OCI-LY1 (cell line): ENCODE results near the gene PCNX1.

ENCODE experiments used
- H2AFZ ChIP-seq: fragments of 200-600 bp; sonication (generic), shearing (Covaris generic); 2 replicates; pipeline ENCODE4 v1.6.0; 2014; ENCODE audit warnings: antibody characterized with exemption, mild to moderate bottlenecking, low read length
- H3F3A ChIP-seq: fragments of 200-600 bp; sonication (generic), shearing (Covaris generic); 2 replicates; pipeline ENCODE4 v1.6.0; 2014; ENCODE audit warnings: mild to moderate bottlenecking, antibody characterized with exemption, low read length, moderate library complexity; ENCODE audit not compliant: insufficient read depth
- H3K27ac ChIP-seq: fragments of 200-600 bp; sonication (generic); 2 replicates; pipeline ENCODE4 v1.5.1; 2014; ENCODE audit warnings: low read length, mixed run types, mild to moderate bottlenecking, low read depth; ENCODE audit not compliant: poor library complexity, severe bottlenecking
- H3K27me3 ChIP-seq: fragments of 200-600 bp; sonication (generic); 2 replicates; pipeline ENCODE4 v1.6.0; 2014; ENCODE audit warnings: antibody characterized with exemption, mild to moderate bottlenecking, low read length, moderate library complexity; ENCODE audit not compliant: insufficient read depth
- H3K36me3 ChIP-seq: fragments of 200-600 bp; sonication (generic); 2 replicates; pipeline ENCODE4 v1.6.1; 2014; ENCODE audit warnings: mild to moderate bottlenecking, antibody characterized with exemption, low read length, moderate library complexity, mixed read lengths; ENCODE audit not compliant: insufficient read depth
- H3K4me1 ChIP-seq: fragments of 200-600 bp; sonication (generic); 2 replicates; pipeline ENCODE4 v1.5.1; 2014; ENCODE audit warnings: mild to moderate bottlenecking, low read length, moderate library complexity; ENCODE audit not compliant: insufficient read depth, severe bottlenecking
- H3K4me2 ChIP-seq: fragments of 200-600 bp; sonication (generic), shearing (Covaris generic); 2 replicates; pipeline ENCODE4 v1.6.1; 2014; ENCODE audit warnings: low read length
- H3K4me3 ChIP-seq: fragments of 200-600 bp; sonication (generic); 2 replicates; pipeline ENCODE4 v1.5.1; 2014; ENCODE audit warnings: low read length, low read depth, mild to moderate bottlenecking, mixed read lengths; ENCODE audit not compliant: poor library complexity, severe bottlenecking
- H3K79me2 ChIP-seq: fragments of 200-600 bp; shearing (Covaris generic); 2 replicates; pipeline ENCODE4 v1.6.1; 2016; ENCODE audit warnings: mixed run types, low read length, mixed read lengths; ENCODE audit not compliant: insufficient read depth
- H3K9ac ChIP-seq: fragments of 200-600 bp; sonication (generic), shearing (Covaris generic); 2 replicates; pipeline ENCODE4 v1.6.1; 2014; ENCODE audit warnings: mild to moderate bottlenecking, low read length, mixed read lengths
- H3K9me2 ChIP-seq: fragments of 200-600 bp; sonication (generic), shearing (Covaris generic); 2 replicates; pipeline ENCODE4 v1.6.1; 2014; ENCODE audit warnings: low read depth, mild to moderate bottlenecking, low read length, mixed read lengths
- H3K9me3 ChIP-seq: fragments of 200-600 bp; shearing (Covaris generic); 2 replicates; pipeline ENCODE4 v1.6.1; 2014; ENCODE audit warnings: low read length, mixed read lengths
- H4K20me1 ChIP-seq: fragments of 200-600 bp; sonication (generic), shearing (Covaris generic); 2 replicates; pipeline ENCODE4 v1.6.0; 2016; ENCODE audit warnings: mild to moderate bottlenecking, low read length; ENCODE audit not compliant: insufficient read depth
- EZH2 ChIP-seq: fragments of 200-600 bp; sonication (generic), shearing (Covaris generic); IDR thresholded peaks from 2 replicates; pipeline ENCODE4 v1.8.0; 2017; ENCODE audit warnings: borderline replicate concordance, mixed run types, mild to moderate bottlenecking, antibody characterized with exemption, low read length, moderate library complexity, mixed read lengths
- TF ChIP-seq, protein P1 (sequence below): fragments of 200-600 bp; sonication (generic), shearing (Covaris generic); IDR thresholded peaks from 2 replicates; pipeline ENCODE4 v1.5.1; 2017; ENCODE audit warnings: mild to moderate bottlenecking, antibody characterized with exemption, low read length, moderate library complexity, mixed read lengths

Gene PCNX1

DNA sequence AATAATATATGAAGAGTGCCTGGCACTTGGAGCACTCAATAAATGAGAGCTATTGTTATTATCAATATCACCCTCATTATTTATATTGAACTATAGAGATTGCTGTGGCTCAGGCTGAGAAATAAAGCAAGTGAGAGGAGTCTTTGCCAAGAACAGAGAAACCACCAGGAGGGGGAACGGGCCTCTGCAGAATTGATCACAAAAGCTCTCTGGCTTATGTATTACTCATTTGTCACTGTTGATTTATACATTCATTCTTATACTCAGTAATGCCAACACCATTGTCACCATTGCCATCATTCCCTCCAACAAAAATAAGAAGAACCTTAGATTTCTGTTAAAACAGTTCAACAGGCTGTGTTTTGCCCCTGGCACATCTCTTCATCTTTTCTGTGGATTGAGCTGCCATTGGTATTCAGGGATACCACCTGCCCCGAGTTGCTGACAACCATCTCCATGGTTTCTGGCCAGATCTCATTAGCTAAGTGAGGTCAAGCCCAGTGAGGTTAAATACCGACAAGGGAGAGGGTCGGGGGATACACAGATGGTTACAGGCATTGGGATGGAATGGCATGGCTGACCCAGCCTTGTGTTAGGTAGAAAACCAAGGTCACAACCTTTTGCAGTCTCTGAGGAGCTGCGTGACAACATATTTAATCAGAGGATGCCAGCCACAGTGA lies 21.8 kb upstream of the PCNX1 start:
- Histone ChIP-seq H3K4me3 (no peak overlapping the region), H2AFZ (no peak overlapping the region), H3K4me2 (no peak overlapping the region), H4K20me1 (no peaks in the 10 kb centered on the region), H3K79me2 (no peaks in the 10 kb centered on the region), H3K27ac (no peak overlapping the region), H3F3A (no peaks in the 10 kb centered on the region), H3K9ac (no peak overlapping the region), H3K27me3 (peaks cover 8% of the 10 kb centered on the region; the same call in 1 of the 2 replicates), H3K9me2 (no peaks in the 10 kb centered on the region), H3K4me1 (no peaks in the 10 kb centered on the region), H3K9me3 (no peaks in the 10 kb centered on the region), H3K36me3 (no peaks in the 10 kb centered on the region)
- TF ChIP-seq, protein P1, sequence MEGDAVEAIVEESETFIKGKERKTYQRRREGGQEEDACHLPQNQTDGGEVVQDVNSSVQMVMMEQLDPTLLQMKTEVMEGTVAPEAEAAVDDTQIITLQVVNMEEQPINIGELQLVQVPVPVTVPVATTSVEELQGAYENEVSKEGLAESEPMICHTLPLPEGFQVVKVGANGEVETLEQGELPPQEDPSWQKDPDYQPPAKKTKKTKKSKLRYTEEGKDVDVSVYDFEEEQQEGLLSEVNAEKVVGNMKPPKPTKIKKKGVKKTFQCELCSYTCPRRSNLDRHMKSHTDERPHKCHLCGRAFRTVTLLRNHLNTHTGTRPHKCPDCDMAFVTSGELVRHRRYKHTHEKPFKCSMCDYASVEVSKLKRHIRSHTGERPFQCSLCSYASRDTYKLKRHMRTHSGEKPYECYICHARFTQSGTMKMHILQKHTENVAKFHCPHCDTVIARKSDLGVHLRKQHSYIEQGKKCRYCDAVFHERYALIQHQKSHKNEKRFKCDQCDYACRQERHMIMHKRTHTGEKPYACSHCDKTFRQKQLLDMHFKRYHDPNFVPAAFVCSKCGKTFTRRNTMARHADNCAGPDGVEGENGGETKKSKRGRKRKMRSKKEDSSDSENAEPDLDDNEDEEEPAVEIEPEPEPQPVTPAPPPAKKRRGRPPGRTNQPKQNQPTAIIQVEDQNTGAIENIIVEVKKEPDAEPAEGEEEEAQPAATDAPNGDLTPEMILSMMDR = no peak
- TF ChIP-seq EZH2 = no peak

DNA sequence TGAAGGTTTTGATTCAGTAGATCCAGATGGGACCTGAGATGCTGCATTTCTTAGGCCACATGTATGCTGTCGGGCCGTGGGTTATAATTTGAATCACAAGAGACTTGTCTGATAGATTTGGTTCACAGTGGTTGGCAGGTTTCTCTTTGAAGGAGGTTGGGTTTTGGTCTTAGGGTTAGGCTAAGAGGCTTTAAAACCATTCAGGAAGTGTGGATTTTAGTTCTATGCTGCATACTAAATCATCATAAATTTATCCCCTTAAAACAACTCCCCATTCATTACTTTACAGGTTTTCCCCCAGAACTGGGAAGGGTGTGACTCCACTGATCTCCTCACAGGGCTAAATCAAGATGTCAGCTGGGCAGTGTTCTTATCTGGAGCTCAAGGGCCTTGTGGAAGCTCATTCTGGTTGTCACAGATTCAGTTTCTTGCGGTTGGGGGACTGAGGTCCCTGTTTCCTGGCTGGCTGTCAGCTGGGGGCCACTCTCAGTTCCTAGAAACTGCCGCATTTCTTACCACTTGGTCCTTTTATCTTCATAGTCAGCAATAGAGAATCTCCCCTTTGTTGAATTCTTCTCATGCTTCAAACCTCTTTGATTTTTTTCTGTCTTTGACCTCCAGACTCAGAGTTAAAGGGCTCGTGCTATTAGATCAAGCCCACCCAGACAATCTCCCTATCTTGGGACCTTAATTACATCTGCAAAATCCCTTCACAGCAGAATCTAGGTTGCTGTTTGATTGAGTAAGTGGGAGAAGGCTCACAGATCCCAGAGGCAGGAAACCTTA lies 20.6 kb upstream of the PCNX1 start:
- TF ChIP-seq, protein P1 = no peak
- TF ChIP-seq EZH2 = no peak
- H3K4me2 ChIP-seq = no peak overlapping the region
- no peaks in the 10 kb centered on the region for H3K79me2 ChIP-seq
- peaks cover 8% of the 10 kb centered on the region; the same call in 1 of the 2 replicates for H3K27me3 ChIP-seq
- no peaks in the 10 kb centered on the region for H3K4me1 ChIP-seq
- H3K9ac ChIP-seq = no peak overlapping the region
- H2AFZ ChIP-seq = no peak overlapping the region
- H3K4me3 ChIP-seq = no peak overlapping the region
- no peaks in the 10 kb centered on the region for H3K36me3 ChIP-seq
- no peaks in the 10 kb centered on the region for H4K20me1 ChIP-seq
- no peaks in the 10 kb centered on the region for H3F3A ChIP-seq
- no peaks in the 10 kb centered on the region for H3K9me3 ChIP-seq
- no peaks in the 10 kb centered on the region for H3K9me2 ChIP-seq
- no peak overlapping the region for H3K27ac ChIP-seq

DNA sequence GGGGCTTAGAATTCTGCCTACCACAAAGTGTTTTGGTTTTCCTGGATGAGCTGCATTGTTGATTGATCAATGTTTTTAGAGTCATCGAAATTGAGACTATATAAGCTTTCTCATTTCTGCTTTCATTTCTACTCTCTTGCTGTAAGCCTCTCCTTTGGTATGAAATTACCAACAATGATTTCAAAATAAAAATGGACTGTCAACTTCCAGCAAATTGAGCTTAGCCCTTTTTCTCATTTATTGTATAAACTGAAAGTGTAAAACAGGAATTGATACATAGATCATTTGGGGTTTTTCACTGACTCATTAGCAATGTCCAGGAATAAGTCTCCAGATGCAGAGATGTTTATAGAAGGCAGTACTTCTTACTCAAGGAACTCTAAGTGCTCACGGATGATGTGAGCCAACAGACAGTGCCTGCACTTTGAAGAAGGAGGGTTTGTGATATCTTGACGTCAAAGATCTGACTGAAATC lies 20.0 kb upstream of the PCNX1 start:
- Histone ChIP-seq H3K9me2 (no peaks in the 10 kb centered on the region), H3K27ac (no peak overlapping the region), H3K9me3 (no peaks in the 10 kb centered on the region), H2AFZ (no peak overlapping the region), H3K4me3 (no peak overlapping the region), H3K9ac (no peak overlapping the region), H3K4me1 (no peaks in the 10 kb centered on the region), H3K27me3 (peaks cover 8% of the 10 kb centered on the region; the same call in 1 of the 2 replicates), H3K79me2 (no peaks in the 10 kb centered on the region), H3F3A (no peaks in the 10 kb centered on the region), H3K36me3 (no peaks in the 10 kb centered on the region), H4K20me1 (no peaks in the 10 kb centered on the region), H3K4me2 (no peak overlapping the region)
- TF ChIP-seq EZH2 = no peak
- TF ChIP-seq, protein P1 = no peak
